PFSK-1 (cell line): ENCODE data around the gene IKZF4.

Experiments used
- FOXP2 ChIP-seq: optimal IDR thresholded peaks from 2 replicates; pipeline ENCODE3; 2011; ENCODE audit warnings: borderline replicate concordance, control low read depth, inconsistent platforms; ENCODE audit not compliant: insufficient read depth; ENCODE audit errors: extremely low read length, extremely low read depth
- POLR2AphosphoS5 ChIP-seq: IDR thresholded peaks from 2 replicates; pipeline ENCODE4 v1.6.1; 2012; ENCODE audit warnings: low read depth, mild to moderate bottlenecking, control low read depth, low read length, moderate library complexity
- SIN3A ChIP-seq: IDR thresholded peaks from 2 replicates; pipeline ENCODE4 v1.6.1; 2012; ENCODE audit warnings: mild to moderate bottlenecking, low read length, moderate library complexity, borderline replicate concordance; ENCODE audit not compliant: insufficient read depth
- TAF1 ChIP-seq: IDR thresholded peaks from 2 replicates; pipeline ENCODE4 v1.6.1; 2012; ENCODE audit warnings: low read length, control low read depth, borderline replicate concordance; ENCODE audit not compliant: insufficient read depth
- TF ChIP-seq, protein P1 (sequence below), 2 experiments: IDR thresholded peaks; 2 replicates each; pipeline versions ENCODE4 v1.6.1 to v1.8.0; 2011 to 2012; ENCODE audit warnings: low read depth in 2 of 2, low read length in 2 of 2, control low read depth in 1 of 2, inconsistent platforms in 1 of 2, mild to moderate bottlenecking in 1 of 2, moderate library complexity in 1 of 2; ENCODE audit not compliant: insufficient read depth in 1 of 2

IKZF4 gene

DNA sequence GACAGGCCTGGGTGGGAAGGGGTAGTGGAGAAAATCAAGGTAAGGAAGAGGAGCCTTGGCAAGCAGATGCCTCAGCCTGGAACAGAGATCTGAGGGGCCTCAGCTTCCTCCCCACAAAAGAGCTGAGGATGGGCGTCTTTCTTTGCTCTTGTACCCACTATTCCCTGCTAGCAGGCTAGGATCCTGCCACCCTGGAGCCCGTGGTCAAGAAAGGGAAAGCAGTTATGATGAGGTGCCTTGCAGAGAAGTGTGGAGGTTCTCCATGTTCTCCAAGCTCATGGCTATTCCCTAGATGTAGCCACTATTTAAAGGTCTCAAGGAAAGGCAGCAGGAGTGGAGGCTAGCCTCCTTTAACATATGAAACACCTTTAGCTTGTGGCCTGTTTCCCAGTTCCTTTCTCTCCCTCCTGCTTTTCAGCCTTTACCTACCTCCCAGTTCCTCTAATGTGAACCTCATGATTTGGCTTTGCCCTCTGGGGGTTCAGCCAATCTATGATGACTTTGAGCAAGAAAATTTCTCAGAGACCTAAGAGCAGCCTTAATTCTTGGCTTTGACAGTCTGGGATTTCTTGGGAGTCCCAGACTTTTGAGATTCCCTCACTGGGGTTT, 1.1 kb downstream of the IKZF4 start:
- no peak for TF ChIP-seq POLR2AphosphoS5
- TF ChIP-seq TAF1, result no peak
- TF ChIP-seq, protein P1, sequence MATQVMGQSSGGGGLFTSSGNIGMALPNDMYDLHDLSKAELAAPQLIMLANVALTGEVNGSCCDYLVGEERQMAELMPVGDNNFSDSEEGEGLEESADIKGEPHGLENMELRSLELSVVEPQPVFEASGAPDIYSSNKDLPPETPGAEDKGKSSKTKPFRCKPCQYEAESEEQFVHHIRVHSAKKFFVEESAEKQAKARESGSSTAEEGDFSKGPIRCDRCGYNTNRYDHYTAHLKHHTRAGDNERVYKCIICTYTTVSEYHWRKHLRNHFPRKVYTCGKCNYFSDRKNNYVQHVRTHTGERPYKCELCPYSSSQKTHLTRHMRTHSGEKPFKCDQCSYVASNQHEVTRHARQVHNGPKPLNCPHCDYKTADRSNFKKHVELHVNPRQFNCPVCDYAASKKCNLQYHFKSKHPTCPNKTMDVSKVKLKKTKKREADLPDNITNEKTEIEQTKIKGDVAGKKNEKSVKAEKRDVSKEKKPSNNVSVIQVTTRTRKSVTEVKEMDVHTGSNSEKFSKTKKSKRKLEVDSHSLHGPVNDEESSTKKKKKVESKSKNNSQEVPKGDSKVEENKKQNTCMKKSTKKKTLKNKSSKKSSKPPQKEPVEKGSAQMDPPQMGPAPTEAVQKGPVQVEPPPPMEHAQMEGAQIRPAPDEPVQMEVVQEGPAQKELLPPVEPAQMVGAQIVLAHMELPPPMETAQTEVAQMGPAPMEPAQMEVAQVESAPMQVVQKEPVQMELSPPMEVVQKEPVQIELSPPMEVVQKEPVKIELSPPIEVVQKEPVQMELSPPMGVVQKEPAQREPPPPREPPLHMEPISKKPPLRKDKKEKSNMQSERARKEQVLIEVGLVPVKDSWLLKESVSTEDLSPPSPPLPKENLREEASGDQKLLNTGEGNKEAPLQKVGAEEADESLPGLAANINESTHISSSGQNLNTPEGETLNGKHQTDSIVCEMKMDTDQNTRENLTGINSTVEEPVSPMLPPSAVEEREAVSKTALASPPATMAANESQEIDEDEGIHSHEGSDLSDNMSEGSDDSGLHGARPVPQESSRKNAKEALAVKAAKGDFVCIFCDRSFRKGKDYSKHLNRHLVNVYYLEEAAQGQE (IDR thresholded peaks at IDR 0.05; ENCODE audit: insufficient read depth in 1 of 2, low read depth in 2 of 2, low read length in 2 of 2), result no peak
- no peak for TF ChIP-seq SIN3A
- TF ChIP-seq FOXP2, result no peak

- TF ChIP-seq FOXP2, result no peak
- no peak for TF ChIP-seq POLR2AphosphoS5
These were observed 7.8 kb downstream of the IKZF4 start for GRCh38 chr12:56028511-56029165.

DNA sequence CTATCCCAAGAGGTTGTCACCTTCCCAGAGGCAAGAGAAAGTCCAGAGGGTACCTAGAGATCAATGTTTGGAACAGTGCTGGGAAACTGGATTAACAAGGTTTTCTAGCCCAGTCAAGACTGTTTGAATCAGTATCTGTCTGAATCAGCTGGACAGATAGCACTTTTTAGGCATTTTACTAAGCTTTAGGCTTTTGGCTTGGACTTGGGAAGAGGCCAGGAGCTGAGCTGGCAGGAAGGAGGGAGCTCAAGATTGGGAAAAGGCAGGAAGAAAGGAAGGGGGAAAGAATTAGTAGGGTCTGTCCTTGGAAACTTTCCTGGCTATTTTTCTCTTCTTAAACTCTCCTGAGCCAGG, 8.3 kb downstream of the IKZF4 start:
- TF ChIP-seq TAF1 (no peak), SIN3A (no peak), POLR2AphosphoS5 (no peak), FOXP2 (no peak)
- TF ChIP-seq, protein P1 (IDR thresholded peaks at IDR 0.05; ENCODE audit: insufficient read depth in 1 of 2, low read depth in 2 of 2, low read length in 2 of 2), result no peak

DNA sequence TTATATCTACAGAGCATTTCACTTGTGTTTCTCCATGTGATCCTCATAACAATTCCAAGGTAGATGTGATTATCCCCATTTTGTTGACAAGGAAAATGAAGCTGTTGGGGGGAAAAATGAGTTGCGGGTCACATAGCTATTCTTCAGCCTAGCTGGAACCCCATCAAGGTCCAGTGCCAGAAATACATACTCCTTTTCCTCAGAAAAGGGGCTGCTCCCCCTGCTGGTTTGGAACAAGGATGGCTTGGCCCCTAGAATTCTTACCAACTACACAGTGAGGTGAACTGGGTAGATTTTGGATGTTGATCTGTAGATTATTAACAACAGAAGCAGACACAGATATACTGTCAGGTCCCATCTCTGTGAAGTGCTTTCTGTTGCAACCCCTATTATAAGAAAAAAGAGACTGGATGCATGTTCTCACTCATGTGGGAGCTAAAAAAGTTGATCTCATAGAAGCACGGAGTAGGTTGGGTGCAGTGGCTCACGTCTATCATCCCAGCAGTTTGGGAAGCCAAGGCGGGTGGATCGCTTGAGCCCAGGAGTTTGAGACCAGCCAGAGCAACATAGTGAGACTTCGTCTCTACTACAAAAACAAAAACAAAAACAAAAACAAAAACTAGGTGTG, 8.9 kb downstream of the IKZF4 start:
- TF ChIP-seq FOXP2, result no peak
- TF ChIP-seq, protein P1 (IDR thresholded peaks at IDR 0.05; ENCODE audit: insufficient read depth in 1 of 2, low read depth in 2 of 2, low read length in 2 of 2), result no peak
- no peak for TF ChIP-seq TAF1
- TF ChIP-seq SIN3A, result no peak
- TF ChIP-seq POLR2AphosphoS5, result no peak

- TF ChIP-seq POLR2AphosphoS5 (no peak), FOXP2 (no peak)
These were observed 11.1 kb downstream of the IKZF4 start for GRCh38 chr12:56031987-56032386.

DNA sequence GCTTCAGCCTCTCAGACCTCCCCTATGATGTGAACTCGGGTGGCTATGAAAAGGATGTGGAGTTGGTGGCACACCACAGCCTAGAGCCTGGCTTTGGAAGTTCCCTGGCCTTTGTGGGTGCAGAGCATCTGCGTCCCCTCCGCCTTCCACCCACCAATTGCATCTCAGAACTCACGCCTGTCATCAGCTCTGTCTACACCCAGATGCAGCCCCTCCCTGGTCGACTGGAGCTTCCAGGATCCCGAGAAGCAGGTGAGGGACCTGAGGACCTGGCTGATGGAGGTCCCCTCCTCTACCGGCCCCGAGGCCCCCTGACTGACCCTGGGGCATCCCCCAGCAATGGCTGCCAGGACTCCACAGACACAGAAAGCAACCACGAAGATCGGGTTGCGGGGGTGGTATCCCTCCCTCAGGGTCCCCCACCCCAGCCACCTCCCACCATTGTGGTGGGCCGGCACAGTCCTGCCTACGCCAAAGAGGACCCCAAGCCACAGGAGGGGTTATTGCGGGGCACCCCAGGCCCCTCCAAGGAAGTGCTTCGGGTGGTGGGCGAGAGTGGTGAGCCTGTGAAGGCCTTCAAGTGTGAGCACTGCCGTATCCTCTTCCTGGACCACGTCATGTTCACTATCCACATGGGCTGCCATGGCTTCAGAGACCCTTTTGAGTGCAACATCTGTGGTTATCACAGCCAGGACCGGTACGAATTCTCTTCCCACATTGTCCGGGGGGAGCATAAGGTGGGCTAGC, 13.9 kb downstream of the IKZF4 start:
- TF ChIP-seq SIN3A (no peak), FOXP2 (no peak), POLR2AphosphoS5 (no peak), TAF1 (no peak)
- TF ChIP-seq, protein P1 (IDR thresholded peaks at IDR 0.05; ENCODE audit: insufficient read depth in 1 of 2, low read depth in 2 of 2, low read length in 2 of 2), result no peak
